Keratinocyte (primary cell): ENCODE data around the gene CD93. TPM values are rescaled to one million over a fixed set of nuclear protein-coding genes. Genes with fewer than 3 reads are reported as not detected.

Experiments used
- DNase-seq: peaks from one replicate; pipeline ENCODE4 v3.0.0-alpha.2; 2011; ENCODE audit warnings: low read depth, missing footprints, low spot score
- FAIRE-seq: peaks from 2 replicates; lab custom pipeline; 2011; peaks lifted over from hg19 to GRCh38; lab: Jason Lieb, UNC
- H2AFZ ChIP-seq: 2 replicates; pipeline ENCODE4 v1.6.0; 2012; ENCODE audit warnings: low read length, control low read depth, inconsistent platforms; ENCODE audit not compliant: control insufficient read depth
- H3K27ac ChIP-seq: 2 replicates; pipeline ENCODE4 v1.5.1; 2011; ENCODE audit warnings: low read length; ENCODE audit not compliant: control insufficient read depth, insufficient read depth
- H3K27me3 ChIP-seq: 3 replicates; pipeline ENCODE4 v1.6.0; 2011; ENCODE audit warnings: low read length; ENCODE audit not compliant: control insufficient read depth, insufficient read depth; ENCODE audit errors: extremely low read depth
- H3K36me3 ChIP-seq, 2 experiments: 2 replicates in 1 of 2; 3 replicates in 1 of 2; pipeline ENCODE4 v1.5.1; 2011; ENCODE audit warnings: low read length in 2 of 2, mild to moderate bottlenecking in 1 of 2; ENCODE audit not compliant: control insufficient read depth in 2 of 2, insufficient read depth in 2 of 2; ENCODE audit errors: extremely low read depth in 1 of 2
- H3K4me1 ChIP-seq: 3 replicates; pipeline ENCODE4 v1.5.1; 2011; ENCODE audit warnings: low read length; ENCODE audit not compliant: control insufficient read depth, insufficient read depth; ENCODE audit errors: extremely low read depth
- H3K4me2 ChIP-seq: 3 replicates; pipeline ENCODE4 v1.6.0; 2011; ENCODE audit warnings: low read depth, low read length; ENCODE audit not compliant: control insufficient read depth, insufficient read depth; ENCODE audit errors: extremely low read depth
- H3K4me3 ChIP-seq, 3 experiments: fragments of 200-600 bp in 1 of 3; sonication (generic) in 1 of 3; 2 replicates in 2 of 3; 3 replicates in 1 of 3; pipeline ENCODE4 v1.5.1; 2011 to 2016; ENCODE audit warnings: low read length in 3 of 3, mild to moderate bottlenecking in 3 of 3, control low read depth in 2 of 3, inconsistent platforms in 1 of 3, low read depth in 1 of 3, mixed read lengths in 1 of 3, mixed run types in 1 of 3, moderate library complexity in 1 of 3; ENCODE audit not compliant: control insufficient read depth in 2 of 3, insufficient read depth in 2 of 3; ENCODE audit errors: extremely low read depth in 1 of 3
- H3K79me2 ChIP-seq: 2 replicates; pipeline ENCODE4 v1.6.0; 2012; ENCODE audit warnings: low read length; ENCODE audit not compliant: control insufficient read depth, insufficient read depth
- H3K9ac ChIP-seq: 3 replicates; pipeline ENCODE4 v1.6.0; 2011; ENCODE audit warnings: low read length; ENCODE audit not compliant: control insufficient read depth, insufficient read depth; ENCODE audit errors: extremely low read depth
- H3K9me1 ChIP-seq: 3 replicates; pipeline ENCODE4 v1.6.0; 2011; ENCODE audit warnings: low read length; ENCODE audit not compliant: control insufficient read depth, insufficient read depth; ENCODE audit errors: extremely low read depth
- H3K9me3 ChIP-seq: 2 replicates; pipeline ENCODE4 v1.5.1; 2012; ENCODE audit warnings: low read depth, low read length; ENCODE audit not compliant: control insufficient read depth
- H4K20me1 ChIP-seq: 3 replicates; pipeline ENCODE4 v1.6.0; 2011; ENCODE audit warnings: low read length; ENCODE audit not compliant: control insufficient read depth, insufficient read depth; ENCODE audit errors: extremely low read depth
- CTCF ChIP-seq, 3 experiments: IDR thresholded peaks in 1 of 3; conservative IDR thresholded peaks in 1 of 3; optimal IDR thresholded peaks in 1 of 3; 2 replicates in 2 of 3; 3 replicates in 1 of 3; pipeline versions ENCODE3 to v1.5.1; 2011; ENCODE audit warnings: low read length in 3 of 3, mild to moderate bottlenecking in 3 of 3, moderate library complexity in 2 of 3, control low read depth in 1 of 3, inconsistent platforms in 1 of 3; ENCODE audit not compliant: insufficient read depth in 2 of 3; ENCODE audit errors: extremely low read depth in 1 of 3
- EZH2 ChIP-seq: IDR thresholded peaks from one replicate; pipeline ENCODE4 v1.6.1; 2012; ENCODE audit warnings: inconsistent platforms, mild to moderate bottlenecking, low read length, moderate library complexity
- dilution Hi-C: fragments of 300-500 bp; cut with MboI; formaldehyde crosslinking; loops from one replicate; pipeline ENCODE4 v1.7.0; 2020; ENCODE audit warnings: low sequenced_read_pairs; ENCODE audit not compliant: extremely low pct_ligation_motif_present
- polyA plus RNA-seq, 5 experiments: library from polyadenylated mRNA; depleted of rRNA in 3 of 5; stranded (reverse) in 3 of 5; stranded (forward) in 1 of 5; unstranded in 1 of 5; fragments of >200 nt; gene quantifications; 1 replicate in 1 of 5; 2 replicates in 3 of 5; 3 replicates in 1 of 5; pipeline versions ENCODE4 v1.2.1 to v1.2.3, GENCODE V29; 2011 to 2012; ENCODE audit warnings: missing spikeins in 2 of 5, low read depth in 1 of 5, low replicate concordance in 1 of 5

Gene CD93
- polyA plus RNA-seq, 1 donor (not counting 4 experiments of a cell fraction or from before 2014, with no cell fraction given) = not detected

DNA sequence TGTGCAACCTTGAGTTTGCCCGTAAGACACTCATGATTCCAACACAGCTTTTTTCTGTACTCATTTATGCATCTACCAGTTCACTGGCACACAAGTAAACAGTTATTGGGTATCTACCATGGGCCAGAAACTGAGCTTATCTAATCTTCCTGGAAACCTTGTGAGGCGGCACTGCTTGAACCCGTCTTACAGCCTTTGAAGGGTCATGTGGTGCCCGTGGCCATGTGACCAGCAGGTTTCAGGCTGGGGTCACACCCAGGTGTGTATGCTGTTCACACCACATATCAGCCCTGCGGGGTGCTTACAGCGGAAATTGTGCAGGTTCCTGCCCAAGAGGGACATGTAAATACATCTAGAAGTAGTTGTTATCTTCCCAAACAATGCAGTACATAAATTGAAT is 42.7 kb downstream of the CD93 start:
- Histone ChIP-seq H3K79me2 (no peaks in the 10 kb centered on the region), H4K20me1 (no peaks in the 10 kb centered on the region), H3K9me1 (no peaks in the 10 kb centered on the region), H3K36me3 (no peaks in the 10 kb centered on the region), H3K9me3 (no peaks in the 10 kb centered on the region), H3K4me1 (peaks cover 19% of the 10 kb centered on the region), H2AFZ (no peak overlapping the region), H3K4me2 (no peak overlapping the region), H3K27me3 (peaks cover 5% of the 10 kb centered on the region), H3K9ac (no peak overlapping the region), H3K4me3 (no peak overlapping the region), H3K27ac (no peak overlapping the region)
- TF ChIP-seq EZH2 (no peak), CTCF (optimal IDR thresholded peaks at IDR 0.05 in 1 of 3, IDR thresholded peaks at IDR 0.05 in 1 of 3, conservative IDR thresholded peaks at IDR 0.05 in 1 of 3; ENCODE audit: extremely low read depth in 1 of 3, insufficient read depth in 2 of 3, low read length in 3 of 3) (peak in 1 of 3 experiments; percentile 24)
- DNase-seq (no peak), FAIRE-seq (no peak)
- dilution Hi-C loops = loop anchor here (25.0 kb wide), 1 partner anchor 144 kb away; no protein-coding TSS in a partner anchor

DNA sequence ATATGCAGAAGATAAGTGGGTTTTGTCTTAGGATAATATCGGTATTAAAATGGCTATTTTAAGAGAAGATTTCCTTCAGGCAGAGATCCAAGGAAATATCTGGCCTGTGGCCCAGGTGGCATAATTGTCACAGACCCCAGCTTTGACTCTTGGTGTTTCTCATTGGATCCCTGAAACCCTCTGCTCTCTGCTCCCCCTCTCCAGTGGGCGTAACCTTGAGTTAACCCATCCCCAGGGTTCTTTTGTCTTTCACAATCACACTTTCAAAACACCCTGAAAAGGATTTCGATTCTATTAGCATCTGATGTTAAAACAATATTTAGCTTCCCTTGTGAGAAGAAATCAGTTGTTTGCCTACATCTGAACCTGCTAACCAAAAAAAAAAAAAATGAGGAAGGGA is 43.9 kb downstream of the CD93 start:
- FAIRE-seq = no peak
- dilution Hi-C loops = loop anchor here (25.0 kb wide), 1 partner anchor 145 kb away; no protein-coding TSS in a partner anchor

More for the DNA sequence above, 43.9 kb downstream of the CD93 start:
- H2AFZ ChIP-seq = no peak overlapping the region
- H3K36me3 ChIP-seq = no peaks in the 10 kb centered on the region
- no peaks in the 10 kb centered on the region for H3K9me3 ChIP-seq
- H3K4me2 ChIP-seq = no peak overlapping the region
- H3K9me1 ChIP-seq = no peaks in the 10 kb centered on the region
- no peak for DNase-seq
- H3K4me1 ChIP-seq = peaks cover 15% of the 10 kb centered on the region
- no peak overlapping the region for H3K27ac ChIP-seq
- no peak overlapping the region for H3K4me3 ChIP-seq
- no peaks in the 10 kb centered on the region for H4K20me1 ChIP-seq
- H3K27me3 ChIP-seq = peaks cover 16% of the 10 kb centered on the region
- no peak overlapping the region for H3K9ac ChIP-seq
- H3K79me2 ChIP-seq = no peaks in the 10 kb centered on the region
- TF ChIP-seq EZH2 (no peak), CTCF (optimal IDR thresholded peaks at IDR 0.05 in 1 of 3, IDR thresholded peaks at IDR 0.05 in 1 of 3, conservative IDR thresholded peaks at IDR 0.05 in 1 of 3; ENCODE audit: extremely low read depth in 1 of 3, insufficient read depth in 2 of 3, low read length in 3 of 3) (no peak)
